C4-2B (cell line): ENCODE results near the gene POU6F2.

Source experiments
- ZFX ChIP-seq: fragments of 450-650 bp; IDR thresholded peaks from 2 replicates; pipeline ENCODE4 v1.6.1; 2017
- TF ChIP-seq, protein P1 (sequence below): fragments of 450-650 bp; conservative IDR thresholded peaks from 2 replicates; pipeline ENCODE4 v1.5.1; 2017; ENCODE audit warnings: mild to moderate bottlenecking

DNA sequence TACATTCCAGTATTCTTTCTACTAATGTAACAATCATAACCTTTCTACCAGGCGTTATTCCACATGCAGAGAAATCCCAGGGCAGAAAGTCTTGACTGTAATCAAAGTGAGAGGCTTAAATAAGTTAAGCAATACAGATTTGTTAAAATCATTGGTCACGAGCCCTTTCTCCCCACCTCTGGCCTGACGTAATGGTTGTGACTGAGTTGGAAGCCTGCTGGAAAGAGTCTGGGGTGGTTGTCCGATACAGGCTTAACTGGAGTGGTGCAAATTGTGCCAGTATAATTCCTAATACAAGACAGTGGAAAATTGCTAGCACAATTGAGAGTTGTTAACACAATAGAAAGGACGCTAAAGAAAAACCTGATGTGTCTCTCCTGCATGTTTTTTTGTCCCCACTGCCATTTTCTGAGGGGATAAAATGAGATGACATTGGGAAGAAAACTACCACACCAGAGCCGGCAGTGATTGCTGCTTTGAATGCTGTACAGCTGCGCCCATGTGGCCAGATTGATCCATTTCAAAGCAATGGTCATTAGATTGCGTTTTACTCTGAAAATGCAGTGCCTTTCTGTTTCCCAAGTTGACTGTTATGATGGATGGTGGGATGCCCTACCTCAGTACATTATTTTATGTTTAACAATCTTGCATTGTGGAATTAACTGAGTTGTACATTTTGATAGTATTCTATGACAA is 190.8 kb downstream of the POU6F2 start:
- TF ChIP-seq, protein P1, sequence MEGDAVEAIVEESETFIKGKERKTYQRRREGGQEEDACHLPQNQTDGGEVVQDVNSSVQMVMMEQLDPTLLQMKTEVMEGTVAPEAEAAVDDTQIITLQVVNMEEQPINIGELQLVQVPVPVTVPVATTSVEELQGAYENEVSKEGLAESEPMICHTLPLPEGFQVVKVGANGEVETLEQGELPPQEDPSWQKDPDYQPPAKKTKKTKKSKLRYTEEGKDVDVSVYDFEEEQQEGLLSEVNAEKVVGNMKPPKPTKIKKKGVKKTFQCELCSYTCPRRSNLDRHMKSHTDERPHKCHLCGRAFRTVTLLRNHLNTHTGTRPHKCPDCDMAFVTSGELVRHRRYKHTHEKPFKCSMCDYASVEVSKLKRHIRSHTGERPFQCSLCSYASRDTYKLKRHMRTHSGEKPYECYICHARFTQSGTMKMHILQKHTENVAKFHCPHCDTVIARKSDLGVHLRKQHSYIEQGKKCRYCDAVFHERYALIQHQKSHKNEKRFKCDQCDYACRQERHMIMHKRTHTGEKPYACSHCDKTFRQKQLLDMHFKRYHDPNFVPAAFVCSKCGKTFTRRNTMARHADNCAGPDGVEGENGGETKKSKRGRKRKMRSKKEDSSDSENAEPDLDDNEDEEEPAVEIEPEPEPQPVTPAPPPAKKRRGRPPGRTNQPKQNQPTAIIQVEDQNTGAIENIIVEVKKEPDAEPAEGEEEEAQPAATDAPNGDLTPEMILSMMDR, result no peak
- TF ChIP-seq ZFX, result no peak
